ENCODE data around the gene LIPC.

The LIPC gene

DNA sequence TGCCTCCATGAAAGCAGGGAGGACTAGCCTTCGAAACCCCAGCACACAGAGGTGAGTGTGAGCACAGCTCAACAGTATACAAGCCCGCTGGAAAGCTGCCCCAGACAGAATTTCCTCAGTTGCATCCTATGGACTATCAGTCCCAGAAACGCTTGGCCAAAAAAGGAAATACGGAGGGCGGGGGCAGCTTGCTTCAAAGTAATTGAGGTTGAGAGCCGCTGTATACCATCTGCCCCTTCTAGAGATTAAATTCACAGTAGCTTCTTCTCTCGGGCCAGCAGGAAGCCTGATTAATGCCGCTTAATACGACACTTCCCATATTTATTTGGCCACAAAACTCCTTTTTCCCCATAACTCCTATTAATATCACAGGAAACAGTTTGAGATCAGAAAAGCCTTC, 88.7 kb downstream of the LIPC start:
- peaks cover 26% of the 10 kb centered on the region; the same call in 1 of the 2 replicates for H3K4me1 ChIP-seq (ENCODE audit: control insufficient read depth, insufficient read depth, low read length)
- H3K9ac ChIP-seq (ENCODE audit: low read length) = no peak overlapping the region
- H3K36me3 ChIP-seq (ENCODE audit: control insufficient read depth, insufficient read depth, low read length) = no peaks in the 10 kb centered on the region
- no peak overlapping the region for H3K4me3 ChIP-seq (ENCODE audit: low read depth, low read length)
- no peak overlapping the region for H3K27ac ChIP-seq (ENCODE audit: low read depth, low read length)
- 0 out of 2 replicates have a peak, but pooled peaks cover 4% of the 10 kb centered on the region for H3K9me3 ChIP-seq (ENCODE audit: control insufficient read depth, insufficient read depth, low read depth, low read length)
- no peaks in the 10 kb centered on the region for H3K27me3 ChIP-seq (ENCODE audit: control insufficient read depth, insufficient read depth, low read length)

DNA sequence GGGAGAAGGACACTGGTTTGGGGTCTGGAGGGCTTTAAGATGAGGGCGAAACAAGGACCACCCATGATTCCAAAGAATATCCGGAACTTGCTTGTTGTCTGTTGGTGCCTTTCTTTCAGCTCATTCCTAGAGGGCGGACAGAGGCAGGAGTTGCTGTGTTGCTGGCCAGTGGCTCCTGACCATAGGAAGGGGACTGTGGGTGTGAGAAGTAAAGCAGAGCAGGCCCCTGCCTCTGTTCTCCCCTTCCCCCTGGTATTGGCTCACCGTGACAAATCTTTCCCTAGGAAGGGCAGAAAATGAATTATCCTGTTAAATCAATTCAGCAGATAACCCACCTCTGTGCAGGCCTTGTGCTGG, 89.1 kb downstream of the LIPC start:
- Histone ChIP-seq H3K36me3 (ENCODE audit: control insufficient read depth, insufficient read depth, low read length) (no peaks in the 10 kb centered on the region), H3K4me3 (ENCODE audit: low read depth, low read length) (no peak overlapping the region), H3K27me3 (ENCODE audit: control insufficient read depth, insufficient read depth, low read length) (no peaks in the 10 kb centered on the region), H3K27ac (ENCODE audit: low read depth, low read length) (no peak overlapping the region), H3K9ac (ENCODE audit: low read length) (peak overlapping the region; percentile 36), H3K9me3 (ENCODE audit: control insufficient read depth, insufficient read depth, low read depth, low read length) (0 out of 2 replicates have a peak, but pooled peaks cover under 1% of the 10 kb centered on the region), H3K4me1 (ENCODE audit: control insufficient read depth, insufficient read depth, low read length) (peaks cover 26% of the 10 kb centered on the region; the same call in 1 of the 2 replicates)

DNA sequence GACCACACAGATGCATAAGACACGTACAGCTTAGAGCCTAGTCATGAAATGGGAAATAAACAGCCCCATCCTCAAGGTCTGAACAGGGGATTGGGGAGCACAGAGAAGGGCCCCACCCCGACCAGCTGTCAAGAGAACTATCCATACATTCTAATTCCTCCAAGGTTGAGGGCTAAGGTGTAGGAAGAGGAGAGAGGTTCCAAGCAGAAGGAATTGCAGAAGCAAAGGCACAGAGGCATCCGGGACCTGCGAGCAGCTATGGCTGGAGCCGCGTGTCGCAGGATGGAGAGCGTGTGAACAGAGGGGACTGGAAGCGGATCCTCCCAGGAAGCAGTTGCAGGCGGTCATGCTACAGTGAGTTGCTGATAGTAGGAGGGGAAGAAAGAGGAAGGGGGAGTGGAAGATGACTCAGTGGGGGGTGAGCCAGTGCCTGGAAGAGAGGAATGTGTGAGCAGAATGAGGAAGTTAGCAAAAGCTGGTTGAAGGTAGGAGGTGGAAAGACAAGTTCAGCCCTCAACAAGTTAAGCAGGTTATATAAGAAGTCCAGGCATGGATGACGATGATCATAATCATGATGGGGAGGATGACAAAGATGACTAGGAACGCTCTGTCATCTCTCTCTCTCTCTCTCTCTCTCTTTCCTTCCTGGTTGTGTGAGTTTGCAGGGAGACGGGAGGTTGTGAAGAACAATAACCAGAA, 89.7 kb downstream of the LIPC start:
- Histone ChIP-seq H3K9me3 (ENCODE audit: control insufficient read depth, insufficient read depth, low read depth, low read length) (no peaks in the 10 kb centered on the region), H3K4me1 (ENCODE audit: control insufficient read depth, insufficient read depth, low read length) (peaks cover 26% of the 10 kb centered on the region; the same call in 1 of the 2 replicates), H3K4me3 (ENCODE audit: low read depth, low read length) (no peak overlapping the region), H3K36me3 (ENCODE audit: control insufficient read depth, insufficient read depth, low read length) (no peaks in the 10 kb centered on the region), H3K9ac (ENCODE audit: low read length) (peak overlapping the region; percentile 36), H3K27ac (ENCODE audit: low read depth, low read length) (no peak overlapping the region), H3K27me3 (ENCODE audit: control insufficient read depth, insufficient read depth, low read length) (no peaks in the 10 kb centered on the region)

DNA sequence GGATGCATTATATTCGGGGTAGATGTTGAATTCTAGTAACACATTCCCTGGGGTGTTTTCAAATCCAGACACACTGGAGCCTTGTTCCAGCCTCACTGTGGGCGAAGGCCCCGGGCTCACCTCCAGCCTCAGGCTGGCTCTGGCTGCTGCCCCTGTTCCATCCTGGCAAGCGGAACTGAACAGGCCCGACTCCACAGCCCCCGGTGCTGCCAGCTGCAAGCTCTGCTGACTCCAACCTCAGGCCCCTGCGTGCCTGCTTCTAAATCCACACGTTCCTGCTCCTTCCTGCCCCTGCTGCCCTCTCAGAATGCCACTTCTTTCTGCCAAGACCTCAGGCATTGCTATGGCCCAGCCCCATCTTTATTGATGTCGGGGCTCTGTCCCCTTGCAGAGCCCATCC, 90.6 kb downstream of the LIPC start:
- Histone ChIP-seq H3K27me3 (ENCODE audit: control insufficient read depth, insufficient read depth, low read length) (no peaks in the 10 kb centered on the region), H3K9ac (ENCODE audit: low read length) (no peak overlapping the region), H3K36me3 (ENCODE audit: control insufficient read depth, insufficient read depth, low read length) (no peaks in the 10 kb centered on the region), H3K9me3 (ENCODE audit: control insufficient read depth, insufficient read depth, low read depth, low read length) (no peaks in the 10 kb centered on the region), H3K27ac (ENCODE audit: low read depth, low read length) (no peak overlapping the region), H3K4me3 (ENCODE audit: low read depth, low read length) (no peak overlapping the region), H3K4me1 (ENCODE audit: control insufficient read depth, insufficient read depth, low read length) (peaks cover 26% of the 10 kb centered on the region; the same call in 1 of the 2 replicates)

DNA sequence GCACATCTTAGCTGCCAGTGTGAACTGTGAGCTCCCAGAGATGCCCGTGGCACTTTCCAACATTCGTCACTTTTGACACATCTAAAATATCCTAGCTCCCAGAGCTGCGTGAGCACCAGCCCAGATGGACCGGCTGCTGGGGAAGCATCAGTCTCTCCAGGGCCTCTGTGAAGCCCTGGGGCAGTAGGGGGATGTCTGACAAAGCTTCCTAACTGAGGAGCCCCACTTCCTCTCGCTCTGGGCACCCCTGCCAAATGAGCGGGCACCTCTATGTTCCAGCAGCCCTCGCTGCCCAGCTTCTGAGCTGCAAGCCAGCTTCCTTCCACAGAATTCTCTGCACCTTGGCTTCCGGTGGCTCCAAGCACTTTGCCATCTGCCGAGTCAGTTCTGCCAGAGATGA, 91.1 kb downstream of the LIPC start:
- Histone ChIP-seq H3K4me1 (ENCODE audit: control insufficient read depth, insufficient read depth, low read length) (peaks cover 26% of the 10 kb centered on the region; the same call in 1 of the 2 replicates), H3K36me3 (ENCODE audit: control insufficient read depth, insufficient read depth, low read length) (no peaks in the 10 kb centered on the region), H3K27me3 (ENCODE audit: control insufficient read depth, insufficient read depth, low read length) (no peaks in the 10 kb centered on the region), H3K9ac (ENCODE audit: low read length) (no peak overlapping the region), H3K4me3 (ENCODE audit: low read depth, low read length) (no peak overlapping the region), H3K27ac (ENCODE audit: low read depth, low read length) (no peak overlapping the region), H3K9me3 (ENCODE audit: control insufficient read depth, insufficient read depth, low read depth, low read length) (no peaks in the 10 kb centered on the region)

DNA sequence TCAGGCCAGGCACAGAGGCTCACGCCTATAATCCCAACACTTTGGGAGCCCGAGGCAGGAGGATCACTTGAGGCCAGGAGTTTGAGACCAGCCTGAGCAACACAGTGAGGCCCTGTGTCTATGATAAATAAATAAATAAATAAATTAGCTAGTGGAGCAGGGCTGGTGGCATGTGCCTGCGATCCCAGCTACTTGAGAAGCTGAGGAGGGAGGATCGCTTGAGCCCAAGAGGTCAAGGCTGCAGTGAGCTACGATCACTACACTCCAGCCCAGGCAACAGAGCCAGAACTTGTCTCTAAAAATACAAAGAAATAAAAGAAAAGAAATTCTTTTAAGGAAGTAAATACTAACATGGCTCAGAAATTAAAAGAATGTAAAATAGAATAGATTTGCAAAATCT, 91.8 kb downstream of the LIPC start:
- H3K4me3 ChIP-seq (ENCODE audit: low read depth, low read length) = no peak overlapping the region
- no peak overlapping the region for H3K9ac ChIP-seq (ENCODE audit: low read length)
- no peaks in the 10 kb centered on the region for H3K9me3 ChIP-seq (ENCODE audit: control insufficient read depth, insufficient read depth, low read depth, low read length)
- no peaks in the 10 kb centered on the region for H3K36me3 ChIP-seq (ENCODE audit: control insufficient read depth, insufficient read depth, low read length)
- H3K4me1 ChIP-seq (ENCODE audit: control insufficient read depth, insufficient read depth, low read length) = peaks cover 26% of the 10 kb centered on the region; the same call in 1 of the 2 replicates
- H3K27ac ChIP-seq (ENCODE audit: low read depth, low read length) = no peak overlapping the region
- H3K27me3 ChIP-seq (ENCODE audit: control insufficient read depth, insufficient read depth, low read length) = no peaks in the 10 kb centered on the region

DNA sequence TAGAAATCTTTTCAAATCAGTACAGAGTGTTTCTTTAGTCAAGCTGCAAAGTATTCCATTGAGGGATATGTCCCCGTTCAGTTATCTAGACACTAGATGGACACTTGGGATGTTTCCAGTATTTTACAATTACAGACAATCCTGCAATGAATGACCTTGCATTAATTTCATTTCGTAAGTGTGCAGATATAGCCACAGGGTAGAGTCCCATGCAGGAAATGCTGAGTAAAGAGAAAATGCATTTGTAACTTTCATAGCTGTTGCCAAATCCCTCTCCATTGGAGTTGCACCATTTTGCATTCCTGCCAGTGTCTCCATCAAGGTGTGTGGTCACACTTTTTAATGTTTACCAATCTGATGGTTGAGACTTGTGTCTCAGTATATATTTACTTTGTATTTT, 92.5 kb downstream of the LIPC start:
- no peak overlapping the region for H3K27ac ChIP-seq (ENCODE audit: low read depth, low read length)
- no peaks in the 10 kb centered on the region for H3K9me3 ChIP-seq (ENCODE audit: control insufficient read depth, insufficient read depth, low read depth, low read length)
- no peak overlapping the region for H3K4me3 ChIP-seq (ENCODE audit: low read depth, low read length)
- H3K4me1 ChIP-seq (ENCODE audit: control insufficient read depth, insufficient read depth, low read length) = peaks cover 26% of the 10 kb centered on the region; the same call in 1 of the 2 replicates
- no peak overlapping the region for H3K9ac ChIP-seq (ENCODE audit: low read length)
- H3K36me3 ChIP-seq (ENCODE audit: control insufficient read depth, insufficient read depth, low read length) = no peaks in the 10 kb centered on the region
- no peaks in the 10 kb centered on the region for H3K27me3 ChIP-seq (ENCODE audit: control insufficient read depth, insufficient read depth, low read length)

DNA sequence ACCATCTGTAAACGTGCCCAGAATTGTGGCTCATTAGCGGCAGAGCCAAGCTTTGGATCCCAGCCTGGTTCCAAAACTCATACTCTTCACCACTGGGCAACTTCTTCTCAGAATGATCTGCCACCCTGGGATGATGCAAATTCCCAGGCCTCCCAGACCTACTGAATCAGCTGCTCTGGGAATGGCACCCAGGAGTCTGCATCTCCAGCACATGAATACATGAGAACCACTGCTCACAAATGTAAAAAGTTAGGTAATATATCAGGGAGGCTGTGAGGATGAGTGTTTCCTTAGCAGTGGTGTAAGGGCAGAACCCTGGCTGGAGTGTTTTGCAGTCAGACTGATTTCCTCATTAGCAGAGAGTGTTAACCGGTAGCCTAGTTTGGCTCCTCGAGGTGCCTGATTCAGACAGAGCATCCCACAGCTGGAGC, 94.2 kb downstream of the LIPC start:
- H3K27me3 ChIP-seq (ENCODE audit: control insufficient read depth, insufficient read depth, low read length) = no peaks in the 10 kb centered on the region
- no peaks in the 10 kb centered on the region for H3K36me3 ChIP-seq (ENCODE audit: control insufficient read depth, insufficient read depth, low read length)
- no peak overlapping the region for H3K27ac ChIP-seq (ENCODE audit: low read depth, low read length)
- peaks cover 15% of the 10 kb centered on the region; the same call in 1 of the 2 replicates for H3K4me1 ChIP-seq (ENCODE audit: control insufficient read depth, insufficient read depth, low read length)
- no peaks in the 10 kb centered on the region for H3K9me3 ChIP-seq (ENCODE audit: control insufficient read depth, insufficient read depth, low read depth, low read length)
- H3K4me3 ChIP-seq (ENCODE audit: low read depth, low read length) = no peak overlapping the region
- H3K9ac ChIP-seq (ENCODE audit: low read length) = no peak overlapping the region

DNA sequence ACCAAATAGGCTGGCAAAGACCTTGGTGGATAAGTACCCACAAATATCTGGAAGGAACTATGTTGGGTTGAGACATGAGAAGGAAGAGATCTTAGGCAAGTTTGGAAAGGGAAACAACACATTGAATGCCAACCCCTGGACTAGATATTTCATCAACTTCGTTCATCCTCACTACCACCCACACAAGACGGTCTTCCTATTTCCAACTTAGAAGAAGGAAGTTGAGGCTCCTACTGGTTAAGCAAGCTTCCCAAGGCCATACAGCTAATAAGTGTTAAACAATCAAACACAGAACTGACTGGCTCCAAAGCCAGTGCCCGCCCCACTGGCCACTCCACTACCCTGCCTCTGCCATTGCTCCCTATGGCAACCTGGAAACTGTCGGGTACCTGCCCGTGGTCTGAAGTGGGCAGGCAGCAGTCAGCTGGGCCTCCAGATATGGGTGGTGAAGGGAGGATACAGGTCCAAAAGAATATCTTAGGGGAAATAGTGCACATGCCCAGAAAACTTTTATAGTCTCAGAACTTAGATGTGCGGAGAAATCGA, 94.9 kb downstream of the LIPC start:
- Histone ChIP-seq H3K9me3 (ENCODE audit: control insufficient read depth, insufficient read depth, low read depth, low read length) (no peaks in the 10 kb centered on the region), H3K27ac (ENCODE audit: low read depth, low read length) (no peak overlapping the region), H3K27me3 (ENCODE audit: control insufficient read depth, insufficient read depth, low read length) (no peaks in the 10 kb centered on the region), H3K4me1 (ENCODE audit: control insufficient read depth, insufficient read depth, low read length) (peaks cover 9% of the 10 kb centered on the region; the same call in 1 of the 2 replicates), H3K36me3 (ENCODE audit: control insufficient read depth, insufficient read depth, low read length) (no peaks in the 10 kb centered on the region), H3K9ac (ENCODE audit: low read length) (no peak overlapping the region), H3K4me3 (ENCODE audit: low read depth, low read length) (no peak overlapping the region)

DNA sequence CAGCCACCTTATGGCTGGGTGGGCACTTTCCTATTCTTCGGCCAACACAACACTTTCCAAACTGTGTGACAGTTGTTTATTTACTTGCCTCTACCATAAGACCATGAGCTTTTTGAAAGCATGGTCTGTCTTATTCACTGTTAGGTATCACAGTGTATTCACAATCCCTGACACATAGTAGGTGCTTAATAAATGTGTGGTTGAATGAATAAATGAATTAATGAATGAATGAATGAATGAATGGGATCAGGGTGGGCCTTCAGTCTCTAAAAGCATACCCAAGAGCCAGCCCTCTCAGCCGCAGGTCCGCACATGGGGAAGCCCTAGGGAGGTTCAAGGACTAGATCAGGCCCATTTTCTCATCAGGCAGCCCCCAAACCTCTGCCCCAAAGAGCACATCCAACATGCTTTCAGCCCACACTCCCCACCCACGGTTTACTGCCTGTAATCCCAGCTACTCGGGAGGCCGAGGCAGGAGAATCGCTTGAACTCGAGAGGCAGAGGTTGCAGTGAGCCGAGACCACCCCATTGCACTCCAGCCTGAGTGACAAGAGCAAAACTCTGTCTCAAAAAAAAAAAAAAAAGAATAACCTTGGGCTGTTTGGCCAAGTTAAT, 95.9 kb downstream of the LIPC start:
- no peaks in the 10 kb centered on the region for H3K36me3 ChIP-seq (ENCODE audit: control insufficient read depth, insufficient read depth, low read length)
- H3K27ac ChIP-seq (ENCODE audit: low read depth, low read length) = no peak overlapping the region
- no peaks in the 10 kb centered on the region for H3K27me3 ChIP-seq (ENCODE audit: control insufficient read depth, insufficient read depth, low read length)
- no peaks in the 10 kb centered on the region; the same call in 1 of the 2 replicates for H3K4me1 ChIP-seq (ENCODE audit: control insufficient read depth, insufficient read depth, low read length)
- H3K4me3 ChIP-seq (ENCODE audit: low read depth, low read length) = no peak overlapping the region
- no peaks in the 10 kb centered on the region for H3K9me3 ChIP-seq (ENCODE audit: control insufficient read depth, insufficient read depth, low read depth, low read length)
- no peak overlapping the region for H3K9ac ChIP-seq (ENCODE audit: low read length)

DNA sequence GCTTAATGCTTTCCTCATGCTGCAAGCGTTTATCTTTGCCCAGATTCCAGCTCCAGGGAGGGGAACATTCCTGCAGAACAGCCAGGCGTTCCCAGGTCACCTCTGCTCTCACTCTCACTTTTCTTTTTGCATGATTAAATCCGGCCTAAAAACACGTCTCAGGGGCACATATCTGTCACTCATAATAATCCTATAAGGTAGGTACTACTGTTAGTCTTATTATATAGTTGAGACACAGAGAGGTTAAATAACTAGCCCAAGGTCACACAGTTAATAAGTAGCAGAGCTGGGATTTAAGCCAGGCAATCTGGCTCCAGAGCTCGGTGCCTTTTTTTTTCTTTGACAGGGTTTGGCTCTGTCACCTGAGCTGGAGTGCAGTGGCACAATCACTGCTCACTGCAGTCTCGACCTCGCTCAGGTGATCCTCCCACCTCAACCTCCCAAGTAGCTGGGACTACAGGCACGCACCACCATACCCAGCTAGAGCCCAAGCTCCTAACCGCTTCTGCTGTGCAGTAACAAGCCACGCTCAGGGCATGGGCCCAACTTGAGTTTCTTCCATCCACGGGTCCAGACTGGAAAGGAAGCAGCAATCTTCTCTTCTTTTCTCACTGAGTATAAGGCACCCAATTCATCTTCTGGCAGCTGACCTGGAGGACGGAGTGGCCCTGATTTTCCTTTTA, 96.5 kb downstream of the LIPC start:
- Histone ChIP-seq H3K36me3 (ENCODE audit: control insufficient read depth, insufficient read depth, low read length) (no peaks in the 10 kb centered on the region), H3K4me1 (ENCODE audit: control insufficient read depth, insufficient read depth, low read length) (no peaks in the 10 kb centered on the region), H3K27ac (ENCODE audit: low read depth, low read length) (no peak overlapping the region), H3K4me3 (ENCODE audit: low read depth, low read length) (no peak overlapping the region), H3K27me3 (ENCODE audit: control insufficient read depth, insufficient read depth, low read length) (no peaks in the 10 kb centered on the region), H3K9ac (ENCODE audit: low read length) (no peak overlapping the region), H3K9me3 (ENCODE audit: control insufficient read depth, insufficient read depth, low read depth, low read length) (no peaks in the 10 kb centered on the region)

Measured in HUES6 (cell line).